ENCODE measurements around the gene CTIF.
A peak's percentile ranks its signal among the peaks of the same experiment; 100 is the strongest.

CTIF gene

DNA sequence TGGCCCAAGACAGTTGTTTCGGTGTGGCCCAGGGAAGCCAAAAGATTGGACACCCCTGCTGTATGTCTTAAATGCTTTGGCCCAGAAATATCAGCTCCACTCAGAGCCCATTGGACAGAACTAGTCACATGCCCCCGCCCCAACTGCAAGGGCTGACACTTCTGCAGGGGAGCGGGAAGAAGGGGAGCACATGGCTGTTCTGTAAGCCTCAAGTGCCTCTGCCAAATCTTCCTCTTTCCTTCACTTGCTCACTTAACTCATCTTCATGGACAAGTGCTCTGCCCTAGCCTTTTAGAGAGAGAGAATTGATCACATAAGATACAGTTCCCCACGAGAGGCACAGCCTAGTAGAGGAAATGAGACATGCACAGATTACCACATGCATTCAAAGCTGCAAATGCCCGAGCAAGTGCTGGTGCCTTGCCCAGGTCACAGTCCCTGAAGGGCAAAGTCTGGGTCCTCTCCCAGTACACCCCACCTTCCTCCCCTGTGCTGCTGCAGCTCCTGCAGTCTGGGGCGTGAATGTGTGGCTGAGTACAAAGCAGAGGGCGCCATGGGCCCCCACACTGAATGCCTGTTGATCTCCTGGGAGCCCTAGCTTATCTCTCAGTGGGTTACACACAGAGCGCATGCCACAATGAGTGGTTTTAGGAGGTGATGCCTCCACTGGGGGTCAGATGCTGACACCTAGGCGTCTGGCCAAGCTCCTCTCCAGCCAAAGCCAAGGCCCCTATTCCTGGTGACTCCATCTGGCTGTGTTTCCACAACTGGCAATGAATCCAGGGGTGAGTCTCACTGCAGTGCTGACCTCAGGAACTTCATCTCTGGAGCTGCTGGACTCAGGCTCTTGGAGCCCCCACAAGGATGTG lies 135.3 kb downstream of the CTIF start:
- Histone ChIP-seq H3K9me3 (ENCODE audit: control insufficient read depth, low read length) (peaks cover 3% of the 10 kb centered on the region), H3K27me3 (replicated peaks; ENCODE audit: control insufficient read depth, insufficient read depth, low read length) (no peaks in the 10 kb centered on the region), H3K4me1 (ENCODE audit: control insufficient read depth, insufficient read depth, low read length) (peaks cover 26% of the 10 kb centered on the region), H3K9ac (ENCODE audit: low read length) (peak overlapping the region; percentile 33), H3K36me3 (ENCODE audit: control insufficient read depth, insufficient read depth, low read length, severe bottlenecking) (peaks cover 29% of the 10 kb centered on the region), H3K4me3 (ENCODE audit: low read length) (no peak overlapping the region)
- no peak for DNase-seq (ENCODE audit: low read depth)

GRCh38 chr18:48674758-48675351 lies 136.0 kb downstream of the CTIF start:
- peaks cover 26% of the 10 kb centered on the region for H3K4me1 ChIP-seq (ENCODE audit: control insufficient read depth, insufficient read depth, low read length)
- H3K27me3 ChIP-seq (replicated peaks; ENCODE audit: control insufficient read depth, insufficient read depth, low read length): no peaks in the 10 kb centered on the region
- no peak for DNase-seq (ENCODE audit: low read depth)
- H3K9ac ChIP-seq (ENCODE audit: low read length): peak overlapping the region; percentile 33
- no peak overlapping the region for H3K4me3 ChIP-seq (ENCODE audit: low read length)
- H3K36me3 ChIP-seq (ENCODE audit: control insufficient read depth, insufficient read depth, low read length, severe bottlenecking): peaks cover 23% of the 10 kb centered on the region
- H3K9me3 ChIP-seq (ENCODE audit: control insufficient read depth, low read length): peaks cover 3% of the 10 kb centered on the region

GRCh38 chr18:48675352-48675761 lies 136.5 kb downstream of the CTIF start:
- H3K4me3 ChIP-seq (ENCODE audit: low read length): no peak overlapping the region

DNA sequence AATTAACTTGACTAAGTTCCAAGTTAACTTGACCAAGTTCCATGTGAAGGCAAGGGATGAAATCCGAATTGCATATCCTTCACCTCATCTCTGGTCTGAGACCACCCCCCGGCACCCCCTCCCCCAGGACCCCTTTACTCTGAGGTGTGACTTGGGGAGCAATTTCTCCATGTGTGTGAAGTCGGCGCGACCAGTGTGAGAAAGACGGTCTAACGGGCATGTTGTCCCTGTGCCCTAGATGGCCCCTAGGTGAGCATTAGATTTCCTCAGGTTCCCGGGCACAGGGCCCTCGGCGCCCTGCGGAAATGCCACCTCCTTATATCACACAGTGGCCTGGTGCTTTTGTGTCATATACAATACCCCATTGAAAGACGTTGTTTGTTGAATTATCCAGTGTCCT lies 137.1 kb downstream of the CTIF start:
- H3K27me3 ChIP-seq (replicated peaks; ENCODE audit: control insufficient read depth, insufficient read depth, low read length): no peaks in the 10 kb centered on the region
- H3K9me3 ChIP-seq (ENCODE audit: control insufficient read depth, low read length): peaks cover 3% of the 10 kb centered on the region
- no peak for DNase-seq (ENCODE audit: low read depth)
- peaks cover 13% of the 10 kb centered on the region for H3K36me3 ChIP-seq (ENCODE audit: control insufficient read depth, insufficient read depth, low read length, severe bottlenecking)
- H3K9ac ChIP-seq (ENCODE audit: low read length): peak overlapping the region; percentile 26
- peaks cover 30% of the 10 kb centered on the region for H3K4me1 ChIP-seq (ENCODE audit: control insufficient read depth, insufficient read depth, low read length)
- no peak overlapping the region for H3K4me3 ChIP-seq (ENCODE audit: low read length)

More at GRCh38 chr18:48675352-48675761, 136.5 kb downstream of the CTIF start:
- Histone ChIP-seq H3K27me3 (replicated peaks; ENCODE audit: control insufficient read depth, insufficient read depth, low read length) (no peaks in the 10 kb centered on the region), H3K9me3 (ENCODE audit: control insufficient read depth, low read length) (peaks cover 3% of the 10 kb centered on the region), H3K36me3 (ENCODE audit: control insufficient read depth, insufficient read depth, low read length, severe bottlenecking) (peaks cover 18% of the 10 kb centered on the region), H3K4me1 (ENCODE audit: control insufficient read depth, insufficient read depth, low read length) (peaks cover 28% of the 10 kb centered on the region), H3K9ac (ENCODE audit: low read length) (no peak overlapping the region)
- peak; percentile 92 for DNase-seq (ENCODE audit: low read depth)

- Histone ChIP-seq H3K4me3 (ENCODE audit: low read length) (no peak overlapping the region), H3K9ac (ENCODE audit: low read length) (peak overlapping the region; percentile 26), H3K4me1 (ENCODE audit: control insufficient read depth, insufficient read depth, low read length) (peaks cover 30% of the 10 kb centered on the region), H3K36me3 (ENCODE audit: control insufficient read depth, insufficient read depth, low read length, severe bottlenecking) (peaks cover 8% of the 10 kb centered on the region), H3K9me3 (ENCODE audit: control insufficient read depth, low read length) (peaks cover 2% of the 10 kb centered on the region), H3K27me3 (replicated peaks; ENCODE audit: control insufficient read depth, insufficient read depth, low read length) (no peaks in the 10 kb centered on the region)
- DNase-seq (ENCODE audit: low read depth): no peak
Observed at GRCh38 chr18:48676346-48676745, 137.5 kb downstream of the CTIF start.

GRCh38 chr18:48676756-48677368 lies 138.0 kb downstream of the CTIF start:
- DNase-seq (ENCODE audit: low read depth): peak; percentile 71
- Histone ChIP-seq H3K36me3 (ENCODE audit: control insufficient read depth, insufficient read depth, low read length, severe bottlenecking) (peaks cover 5% of the 10 kb centered on the region), H3K4me3 (ENCODE audit: low read length) (no peak overlapping the region), H3K9ac (ENCODE audit: low read length) (peak overlapping the region; percentile 26), H3K27me3 (replicated peaks; ENCODE audit: control insufficient read depth, insufficient read depth, low read length) (no peaks in the 10 kb centered on the region), H3K4me1 (ENCODE audit: control insufficient read depth, insufficient read depth, low read length) (peaks cover 30% of the 10 kb centered on the region), H3K9me3 (ENCODE audit: control insufficient read depth, low read length) (no peaks in the 10 kb centered on the region)

GRCh38 chr18:48678237-48679115 lies 139.6 kb downstream of the CTIF start:
- Histone ChIP-seq H3K9ac (ENCODE audit: low read length) (no peak overlapping the region), H3K36me3 (ENCODE audit: control insufficient read depth, insufficient read depth, low read length, severe bottlenecking) (peaks cover 14% of the 10 kb centered on the region), H3K9me3 (ENCODE audit: control insufficient read depth, low read length) (no peaks in the 10 kb centered on the region), H3K4me3 (ENCODE audit: low read length) (no peak overlapping the region), H3K27me3 (replicated peaks; ENCODE audit: control insufficient read depth, insufficient read depth, low read length) (no peaks in the 10 kb centered on the region), H3K4me1 (ENCODE audit: control insufficient read depth, insufficient read depth, low read length) (peaks cover 30% of the 10 kb centered on the region)
- DNase-seq (ENCODE audit: low read depth): no peak

GRCh38 chr18:48679236-48679635 lies 140.4 kb downstream of the CTIF start:
- H3K4me3 ChIP-seq (ENCODE audit: low read length): no peak overlapping the region
- no peaks in the 10 kb centered on the region for H3K9me3 ChIP-seq (ENCODE audit: control insufficient read depth, low read length)
- H3K27me3 ChIP-seq (replicated peaks; ENCODE audit: control insufficient read depth, insufficient read depth, low read length): no peaks in the 10 kb centered on the region
- peak; percentile 53 for DNase-seq (ENCODE audit: low read depth)
- peaks cover 14% of the 10 kb centered on the region for H3K36me3 ChIP-seq (ENCODE audit: control insufficient read depth, insufficient read depth, low read length, severe bottlenecking)
- H3K9ac ChIP-seq (ENCODE audit: low read length): no peak overlapping the region
- peaks cover 24% of the 10 kb centered on the region for H3K4me1 ChIP-seq (ENCODE audit: control insufficient read depth, insufficient read depth, low read length)

GRCh38 chr18:48680339-48681250 lies 141.8 kb downstream of the CTIF start:
- H3K9ac ChIP-seq (ENCODE audit: low read length): peak overlapping the region; percentile 21
- no peaks in the 10 kb centered on the region for H3K27me3 ChIP-seq (replicated peaks; ENCODE audit: control insufficient read depth, insufficient read depth, low read length)
- H3K4me3 ChIP-seq (ENCODE audit: low read length): no peak overlapping the region
- peaks cover 14% of the 10 kb centered on the region for H3K36me3 ChIP-seq (ENCODE audit: control insufficient read depth, insufficient read depth, low read length, severe bottlenecking)
- no peaks in the 10 kb centered on the region for H3K9me3 ChIP-seq (ENCODE audit: control insufficient read depth, low read length)
- H3K4me1 ChIP-seq (ENCODE audit: control insufficient read depth, insufficient read depth, low read length): peaks cover 15% of the 10 kb centered on the region
- no peak for DNase-seq (ENCODE audit: low read depth)

DNA sequence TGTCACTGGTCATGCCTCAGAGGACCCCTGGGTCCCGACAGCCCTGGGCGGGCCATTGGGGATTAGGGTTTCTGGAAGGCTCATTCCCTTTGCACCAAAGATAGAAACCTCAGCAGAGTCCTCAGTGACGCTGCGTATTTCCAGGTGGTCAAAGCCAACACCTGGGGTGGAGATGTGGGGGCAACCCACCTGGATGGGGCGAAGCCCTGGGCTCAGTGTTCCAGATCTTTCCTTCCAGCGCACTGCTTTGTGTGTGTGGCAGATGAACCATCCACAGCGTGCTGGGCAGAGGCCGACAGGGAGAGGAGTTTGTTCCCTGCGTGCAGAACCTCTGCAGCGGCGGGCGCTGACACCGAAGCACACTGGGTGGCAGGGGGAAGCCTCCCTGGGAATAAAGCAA lies 143.9 kb downstream of the CTIF start:
- Histone ChIP-seq H3K36me3 (ENCODE audit: control insufficient read depth, insufficient read depth, low read length, severe bottlenecking) (peaks cover 26% of the 10 kb centered on the region), H3K4me1 (ENCODE audit: control insufficient read depth, insufficient read depth, low read length) (peaks cover 10% of the 10 kb centered on the region)

More for the DNA sequence above, 143.9 kb downstream of the CTIF start:
- Histone ChIP-seq H3K4me3 (ENCODE audit: low read length) (no peak overlapping the region), H3K9ac (ENCODE audit: low read length) (no peak overlapping the region), H3K27me3 (replicated peaks; ENCODE audit: control insufficient read depth, insufficient read depth, low read length) (no peaks in the 10 kb centered on the region), H3K9me3 (ENCODE audit: control insufficient read depth, low read length) (no peaks in the 10 kb centered on the region)
- no peak for DNase-seq (ENCODE audit: low read depth)
